ENCODE results near the gene TMEM259.

TMEM259 gene

DNA sequence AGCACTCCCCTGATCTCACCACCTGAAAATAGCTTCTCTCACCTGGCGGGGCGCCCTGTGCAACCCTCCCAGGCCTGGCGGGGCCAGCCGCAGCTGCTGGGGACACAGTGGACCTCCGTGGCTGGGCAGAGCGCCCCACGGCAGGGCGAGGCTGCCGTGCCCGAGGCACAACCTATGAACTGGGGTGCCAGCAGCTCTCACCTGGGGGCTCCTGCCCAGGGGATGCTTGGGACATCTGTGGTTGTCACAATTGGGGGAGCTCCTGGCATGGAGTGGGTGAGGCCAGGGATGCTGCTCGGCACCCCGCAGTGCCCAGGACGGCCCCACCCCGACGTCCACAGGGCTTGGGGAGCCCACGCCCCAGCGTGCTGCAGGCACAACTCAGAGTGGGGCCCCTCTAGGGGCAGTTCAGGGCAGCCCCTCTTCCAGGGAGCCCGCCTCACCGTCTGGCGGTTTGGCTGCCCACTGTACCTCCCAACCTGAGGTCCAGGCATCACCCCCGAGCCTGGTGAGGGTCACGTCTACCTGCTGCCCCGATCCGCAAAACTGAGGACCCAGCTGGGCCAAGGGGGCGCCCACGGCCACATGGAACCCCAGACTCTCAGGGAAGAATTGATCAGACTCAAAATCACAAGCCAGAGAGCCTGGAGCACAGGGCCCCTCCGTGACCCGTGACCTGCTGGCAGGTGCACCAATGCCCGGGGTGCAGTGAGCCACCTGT lies 5.7 kb downstream of the TMEM259 start:
- no peak for DNase-seq

- no peak for DNase-seq
Observed at GRCh38 chr19:1014161-1015060, 6.5 kb downstream of the TMEM259 start.

DNA sequence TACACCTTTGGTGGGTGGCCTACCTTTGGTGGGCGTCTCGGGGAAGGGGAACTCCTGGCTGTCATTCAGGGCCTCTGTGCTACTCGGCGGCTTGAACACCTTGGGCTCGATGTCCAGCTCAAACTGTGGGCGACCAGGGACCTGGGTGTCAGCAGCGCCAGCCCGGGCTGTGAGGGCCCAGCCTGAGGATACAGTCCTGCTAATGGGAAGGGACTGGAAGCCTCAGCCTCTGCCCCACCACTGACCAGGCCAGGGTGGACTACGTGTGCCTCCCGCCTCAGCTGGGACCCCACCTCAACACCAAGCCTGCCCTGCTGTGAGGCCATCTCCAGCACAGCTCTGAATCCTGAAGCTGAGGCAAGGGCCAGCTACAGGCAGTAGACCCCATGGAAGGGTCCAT lies 7.7 kb downstream of the TMEM259 start:
- no peak for DNase-seq

- DNase-seq = no peak
Observed at GRCh38 chr19:1012334-1012733, 8.6 kb downstream of the TMEM259 start.

DNA sequence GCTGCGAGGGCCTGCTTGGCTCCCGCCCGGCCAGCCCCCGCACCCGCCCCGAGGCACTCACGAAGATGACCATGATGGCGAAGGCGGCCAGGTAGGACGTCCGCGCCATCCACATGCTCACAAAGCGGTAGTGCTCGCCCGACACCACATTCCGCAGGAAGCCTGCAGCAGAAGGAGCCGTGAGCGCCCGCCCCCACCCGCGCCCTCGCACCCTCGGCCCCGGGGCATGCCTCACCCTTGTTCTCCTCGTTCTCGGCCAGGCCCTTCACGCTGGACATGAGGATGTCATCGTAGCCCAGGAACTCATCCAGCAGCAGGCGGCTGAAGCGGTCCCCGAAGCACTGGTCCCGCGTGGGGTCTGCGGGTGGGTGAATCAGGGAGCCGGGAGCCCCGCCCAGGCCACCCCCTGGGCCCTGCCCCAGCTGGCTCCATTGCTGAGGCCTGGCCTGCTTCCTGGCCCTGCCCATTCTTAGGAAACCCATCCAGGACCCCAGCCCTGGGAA lies 9.0 kb downstream of the TMEM259 start:
- DNase-seq = no peak

- no peak for DNase-seq
Observed at GRCh38 chr19:1010586-1011510, 10.1 kb downstream of the TMEM259 start.

DNA sequence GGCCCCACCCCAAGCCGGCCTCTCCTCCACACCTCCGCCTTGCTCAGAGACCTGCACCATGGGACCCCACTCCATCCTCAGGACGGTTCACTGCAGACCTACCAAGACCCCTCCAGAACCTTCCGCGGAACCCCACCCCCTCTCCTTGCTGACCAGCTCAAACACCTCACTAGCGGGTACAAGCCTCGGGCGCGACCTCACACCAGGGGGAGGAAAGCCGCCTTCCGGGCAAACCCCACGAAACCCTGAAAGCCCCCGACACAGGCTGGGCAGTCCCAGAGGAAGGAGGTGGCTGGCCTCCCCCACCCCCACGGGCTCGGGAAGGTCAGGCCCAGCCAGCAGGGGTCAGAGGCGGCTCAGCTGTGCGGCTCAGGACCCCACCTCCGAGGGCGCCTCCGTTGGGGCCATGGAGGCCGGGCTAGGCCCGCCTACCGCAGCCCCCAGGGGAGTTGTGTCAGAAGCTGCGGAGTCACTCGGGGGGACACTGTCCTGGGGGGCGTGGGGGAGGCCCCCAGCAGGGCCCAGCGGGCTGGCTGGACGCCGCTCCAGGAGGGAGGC lies 10.9 kb downstream of the TMEM259 start:
- DNase-seq = no peak

- DNase-seq = no peak
Observed at GRCh38 chr19:1009041-1009980, 11.6 kb downstream of the TMEM259 start.

DNA sequence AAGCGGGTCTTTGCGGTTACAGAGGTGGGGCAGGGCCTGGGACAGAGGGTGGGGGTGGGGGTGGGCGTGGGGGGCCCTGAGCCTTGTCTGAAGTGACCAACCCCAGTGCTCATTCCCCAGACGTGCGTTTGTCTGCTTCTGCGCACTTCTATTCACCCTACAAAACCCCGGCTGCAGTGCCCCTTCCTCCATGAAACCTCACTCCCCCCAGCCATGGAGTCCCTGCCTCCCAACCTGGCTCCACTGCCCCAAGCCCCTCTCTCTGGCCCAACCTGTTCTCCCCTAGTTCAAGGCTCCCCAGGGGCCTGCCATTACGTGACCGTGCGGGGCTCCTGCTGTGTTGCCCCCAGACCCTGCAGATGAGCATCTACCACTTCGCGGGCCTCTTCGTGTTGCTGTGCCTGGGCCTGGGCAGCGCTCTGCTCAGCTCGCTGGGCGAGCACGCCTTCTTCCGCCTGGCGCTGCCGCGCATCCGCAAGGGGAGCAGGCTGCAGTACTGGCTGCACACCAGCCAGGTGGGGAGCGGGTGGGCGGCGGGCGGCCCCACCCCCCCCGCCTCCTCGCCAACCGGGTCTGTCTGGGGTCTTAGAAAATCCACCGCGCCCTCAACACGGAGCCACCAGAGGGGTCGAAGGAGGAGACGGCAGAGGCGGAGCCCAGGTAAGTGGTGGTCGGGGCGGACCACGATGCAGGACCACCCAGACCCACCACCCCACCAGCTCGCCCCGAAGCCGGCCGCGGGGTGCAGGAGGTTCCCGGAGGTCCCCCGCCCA lies 12.5 kb downstream of the TMEM259 start:
- DNase-seq = no peak

DNA sequence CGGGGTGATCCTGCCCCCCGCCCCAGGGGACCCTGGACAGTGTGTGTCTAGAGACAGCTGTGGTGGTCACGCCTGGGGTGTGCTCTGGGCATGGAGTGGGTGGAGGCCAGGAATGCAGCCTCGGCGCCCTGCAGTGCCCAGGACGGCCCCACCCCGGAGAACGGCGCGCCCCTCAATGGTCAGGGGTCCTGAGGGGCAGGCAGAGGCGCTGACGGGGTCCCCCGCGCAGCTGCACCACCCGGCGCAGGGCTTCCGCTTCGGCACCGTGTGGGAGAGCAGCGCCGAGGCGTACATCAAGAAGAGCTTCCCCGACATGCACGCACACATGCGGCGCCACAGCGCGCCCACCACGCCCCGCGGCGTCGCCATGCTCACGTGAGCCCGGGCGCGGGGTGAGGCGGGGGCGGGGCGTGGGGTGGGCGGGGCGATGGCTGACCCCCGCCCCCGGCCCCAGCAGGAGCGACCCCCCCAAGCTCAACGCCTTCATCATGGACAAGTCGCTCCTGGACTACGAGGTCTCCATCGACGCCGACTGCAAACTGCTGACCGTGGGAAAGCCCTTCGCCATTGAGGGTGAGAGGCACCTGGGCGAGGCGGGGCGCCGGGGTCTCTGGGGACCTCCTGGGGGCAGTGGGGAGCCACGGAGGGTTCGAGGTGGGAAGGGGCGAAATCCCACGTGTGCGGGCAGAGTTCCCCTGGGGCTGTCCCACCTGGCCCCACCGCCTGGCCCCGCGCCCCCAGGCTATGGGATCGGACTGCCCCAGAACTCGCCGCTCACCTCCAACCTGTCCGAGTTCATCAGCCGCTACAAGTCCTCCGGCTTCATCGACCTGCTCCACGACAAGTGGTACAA lies 13.3 kb downstream of the TMEM259 start:
- no peak for DNase-seq

DNA sequence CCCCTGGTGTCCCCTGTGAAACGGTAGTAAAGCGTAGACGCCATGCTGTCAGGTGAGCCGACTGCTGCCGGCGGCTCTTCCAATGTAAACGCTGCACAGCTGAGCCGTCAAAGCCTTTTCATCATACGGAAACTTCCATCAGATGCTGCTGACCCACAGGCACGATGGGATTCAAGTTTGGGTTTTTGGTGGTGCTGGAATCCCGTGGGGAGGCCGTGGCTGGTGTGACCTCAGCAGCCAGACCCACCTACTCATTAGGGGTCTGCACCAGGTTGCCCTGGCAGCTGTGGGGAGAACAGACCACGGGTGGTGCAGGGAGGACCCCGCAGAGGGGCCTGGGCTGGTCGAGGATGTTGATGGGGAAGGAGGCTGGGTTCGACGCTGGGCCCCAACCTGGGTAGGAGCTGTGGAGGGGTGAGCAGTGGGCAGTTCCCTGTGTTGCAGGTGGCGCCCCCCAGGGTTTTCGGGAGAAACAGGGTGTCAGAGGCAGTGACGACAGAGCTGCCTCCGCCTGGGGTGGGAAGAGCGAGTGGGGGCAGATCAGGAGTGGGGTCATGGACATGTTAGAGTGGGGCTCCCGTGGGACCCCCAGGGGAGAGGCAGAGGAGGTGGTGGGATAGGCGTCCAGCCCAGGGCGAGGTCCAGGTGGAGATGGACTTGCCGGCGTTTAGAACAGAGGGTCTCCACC lies 14.1 kb downstream of the TMEM259 start:
- DNase-seq = no peak

DNA sequence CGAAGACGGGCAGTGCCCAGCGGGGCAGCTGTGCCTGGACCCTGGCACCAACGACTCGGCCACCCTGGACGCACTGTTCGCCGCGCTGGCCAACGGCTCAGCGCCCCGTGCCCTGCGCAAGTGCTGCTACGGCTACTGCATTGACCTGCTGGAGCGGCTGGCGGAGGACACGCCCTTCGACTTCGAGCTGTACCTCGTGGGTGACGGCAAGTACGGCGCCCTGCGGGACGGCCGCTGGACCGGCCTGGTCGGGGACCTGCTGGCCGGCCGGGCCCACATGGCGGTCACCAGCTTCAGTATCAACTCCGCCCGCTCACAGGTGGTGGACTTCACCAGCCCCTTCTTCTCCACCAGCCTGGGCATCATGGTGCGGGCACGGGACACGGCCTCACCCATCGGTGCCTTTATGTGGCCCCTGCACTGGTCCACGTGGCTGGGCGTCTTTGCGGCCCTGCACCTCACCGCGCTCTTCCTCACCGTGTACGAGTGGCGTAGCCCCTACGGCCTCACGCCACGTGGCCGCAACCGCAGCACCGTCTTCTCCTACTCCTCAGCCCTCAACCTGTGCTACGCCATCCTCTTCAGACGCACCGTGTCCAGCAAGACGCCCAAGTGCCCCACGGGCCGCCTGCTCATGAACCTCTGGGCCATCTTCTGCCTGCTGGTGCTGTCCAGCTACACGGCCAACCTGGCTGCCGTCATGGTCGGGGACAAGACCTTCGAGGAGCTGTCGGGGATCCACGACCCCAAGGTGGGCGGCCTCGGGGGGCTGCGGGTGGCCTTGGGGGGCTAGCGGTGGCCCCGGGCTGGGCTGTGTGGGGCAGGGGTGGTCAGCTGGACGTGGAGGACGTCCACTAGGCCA lies 15.9 kb downstream of the TMEM259 start:
- DNase-seq = no peak

- DNase-seq = no peak
Observed at GRCh38 chr19:1004204-1004802, 16.6 kb downstream of the TMEM259 start.

GRCh38 chr19:1003283-1003682 lies 17.6 kb downstream of the TMEM259 start:
- DNase-seq = no peak

DNA sequence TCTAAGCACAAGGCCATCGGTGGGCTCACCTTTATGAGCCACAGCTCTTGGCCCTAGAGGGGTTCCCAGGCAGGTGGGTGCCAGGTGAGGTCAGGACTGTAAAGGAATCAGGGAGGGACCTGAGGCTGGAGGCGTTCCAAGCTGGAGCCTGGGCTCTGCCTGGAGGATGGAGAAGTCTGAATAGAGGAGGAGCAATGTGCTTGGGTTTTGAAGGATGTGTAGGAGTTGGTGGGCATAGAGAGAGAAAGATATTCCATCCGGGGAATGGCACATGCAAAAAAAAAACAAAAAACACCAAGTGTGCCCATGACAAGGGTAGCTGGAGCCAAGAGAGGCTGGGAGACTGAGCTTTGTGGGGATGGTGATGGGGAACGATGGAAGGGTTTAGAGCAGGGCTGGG lies 18.3 kb downstream of the TMEM259 start:
- DNase-seq = no peak

GRCh38 chr19:1001538-1002166 lies 19.3 kb downstream of the TMEM259 start:
- peak; percentile 53 for DNase-seq

All from stimulated activated naive CD4-positive, alpha-beta T cell treated with Interleukin-2 at 50 U/mL for 16 hours (primary cell).